ENCODE data around the gene SLC1A1. TPM values are rescaled to one million over a fixed set of nuclear protein-coding genes. Genes with fewer than 3 reads are reported as not detected.

SLC1A1 gene
- total RNA-seq, 1 experiment from 2014 or later, result 0.05 TPM

DNA sequence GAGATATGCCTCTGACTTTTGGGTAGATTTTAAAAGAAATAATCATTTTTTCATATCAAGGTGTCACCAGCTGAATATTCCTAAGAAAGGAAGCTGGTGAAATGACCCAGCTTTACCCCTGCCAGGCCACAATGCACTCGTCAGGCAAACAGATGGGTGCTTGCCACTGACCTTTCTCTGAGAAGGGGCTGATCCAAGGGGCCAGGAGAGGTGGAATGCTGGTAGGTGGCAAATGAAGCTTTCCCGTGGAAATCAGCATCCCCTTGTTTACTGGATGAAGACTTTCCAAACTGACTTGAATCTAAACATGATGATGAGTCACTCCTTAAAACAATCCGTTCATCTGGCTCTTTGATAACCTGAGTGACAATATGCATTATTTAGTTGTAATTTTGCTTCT, 127.5 kb downstream of the SLC1A1 start:
- DNase-seq (ENCODE audit: low read depth, low spot score) (no peak), ATAC-seq (no peak)
- CTCF ChIA-PET, result no interaction called here
- no peaks in the 10 kb centered on the region for H3K9me3 ChIP-seq (ENCODE audit: control insufficient read depth, insufficient read depth, low read depth, low read length)
- no peak for TF ChIP-seq POLR2AphosphoS5 (IDR thresholded peaks at IDR 0.05; ENCODE audit: low read depth, low read length)
- TF ChIP-seq, protein P1, sequence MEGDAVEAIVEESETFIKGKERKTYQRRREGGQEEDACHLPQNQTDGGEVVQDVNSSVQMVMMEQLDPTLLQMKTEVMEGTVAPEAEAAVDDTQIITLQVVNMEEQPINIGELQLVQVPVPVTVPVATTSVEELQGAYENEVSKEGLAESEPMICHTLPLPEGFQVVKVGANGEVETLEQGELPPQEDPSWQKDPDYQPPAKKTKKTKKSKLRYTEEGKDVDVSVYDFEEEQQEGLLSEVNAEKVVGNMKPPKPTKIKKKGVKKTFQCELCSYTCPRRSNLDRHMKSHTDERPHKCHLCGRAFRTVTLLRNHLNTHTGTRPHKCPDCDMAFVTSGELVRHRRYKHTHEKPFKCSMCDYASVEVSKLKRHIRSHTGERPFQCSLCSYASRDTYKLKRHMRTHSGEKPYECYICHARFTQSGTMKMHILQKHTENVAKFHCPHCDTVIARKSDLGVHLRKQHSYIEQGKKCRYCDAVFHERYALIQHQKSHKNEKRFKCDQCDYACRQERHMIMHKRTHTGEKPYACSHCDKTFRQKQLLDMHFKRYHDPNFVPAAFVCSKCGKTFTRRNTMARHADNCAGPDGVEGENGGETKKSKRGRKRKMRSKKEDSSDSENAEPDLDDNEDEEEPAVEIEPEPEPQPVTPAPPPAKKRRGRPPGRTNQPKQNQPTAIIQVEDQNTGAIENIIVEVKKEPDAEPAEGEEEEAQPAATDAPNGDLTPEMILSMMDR (IDR thresholded peaks at IDR 0.05), result no peak
- no peak for TF ChIP-seq SIN3A (IDR thresholded peaks at IDR 0.05; ENCODE audit: borderline replicate concordance, insufficient read depth, low read depth, low read length)
- TF ChIP-seq, protein P2, sequence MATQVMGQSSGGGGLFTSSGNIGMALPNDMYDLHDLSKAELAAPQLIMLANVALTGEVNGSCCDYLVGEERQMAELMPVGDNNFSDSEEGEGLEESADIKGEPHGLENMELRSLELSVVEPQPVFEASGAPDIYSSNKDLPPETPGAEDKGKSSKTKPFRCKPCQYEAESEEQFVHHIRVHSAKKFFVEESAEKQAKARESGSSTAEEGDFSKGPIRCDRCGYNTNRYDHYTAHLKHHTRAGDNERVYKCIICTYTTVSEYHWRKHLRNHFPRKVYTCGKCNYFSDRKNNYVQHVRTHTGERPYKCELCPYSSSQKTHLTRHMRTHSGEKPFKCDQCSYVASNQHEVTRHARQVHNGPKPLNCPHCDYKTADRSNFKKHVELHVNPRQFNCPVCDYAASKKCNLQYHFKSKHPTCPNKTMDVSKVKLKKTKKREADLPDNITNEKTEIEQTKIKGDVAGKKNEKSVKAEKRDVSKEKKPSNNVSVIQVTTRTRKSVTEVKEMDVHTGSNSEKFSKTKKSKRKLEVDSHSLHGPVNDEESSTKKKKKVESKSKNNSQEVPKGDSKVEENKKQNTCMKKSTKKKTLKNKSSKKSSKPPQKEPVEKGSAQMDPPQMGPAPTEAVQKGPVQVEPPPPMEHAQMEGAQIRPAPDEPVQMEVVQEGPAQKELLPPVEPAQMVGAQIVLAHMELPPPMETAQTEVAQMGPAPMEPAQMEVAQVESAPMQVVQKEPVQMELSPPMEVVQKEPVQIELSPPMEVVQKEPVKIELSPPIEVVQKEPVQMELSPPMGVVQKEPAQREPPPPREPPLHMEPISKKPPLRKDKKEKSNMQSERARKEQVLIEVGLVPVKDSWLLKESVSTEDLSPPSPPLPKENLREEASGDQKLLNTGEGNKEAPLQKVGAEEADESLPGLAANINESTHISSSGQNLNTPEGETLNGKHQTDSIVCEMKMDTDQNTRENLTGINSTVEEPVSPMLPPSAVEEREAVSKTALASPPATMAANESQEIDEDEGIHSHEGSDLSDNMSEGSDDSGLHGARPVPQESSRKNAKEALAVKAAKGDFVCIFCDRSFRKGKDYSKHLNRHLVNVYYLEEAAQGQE (IDR thresholded peaks at IDR 0.05; ENCODE audit: insufficient read depth in 1 of 2, low read depth in 2 of 2, low read length in 1 of 2), result no peak
- no peak for TF ChIP-seq TCF7L2 (IDR thresholded peaks at IDR 0.05; ENCODE audit: low read depth, low read length)
- H3K27ac ChIP-seq (ENCODE audit: low read length), result no peak overlapping the region
- no peak overlapping the region for H3K4me3 ChIP-seq (ENCODE audit: low read depth in 2 of 2, low read length in 2 of 2)
- in situ Hi-C loops (cut with HindIII; ENCODE audit: low pct_unique_long_range_greater_than_20kb, low sequenced_read_pairs), result no loop called here
- POLR2A ChIA-PET, result no interaction called here
- H3K36me3 ChIP-seq (ENCODE audit: control insufficient read depth, insufficient read depth, low read length), result no peaks in the 10 kb centered on the region
- intact Hi-C loops (cut with micrococcal nuclease; ENCODE audit: unreplicated experiment), result no loop called here
- no peaks in the 10 kb centered on the region for H3K27me3 ChIP-seq (ENCODE audit: control insufficient read depth, insufficient read depth, low read length)
- no TSS peak for BruUV-seq (replicated peaks)
- H3K4me1 ChIP-seq (ENCODE audit: control insufficient read depth, insufficient read depth, low read length), result no peaks in the 10 kb centered on the region

DNA sequence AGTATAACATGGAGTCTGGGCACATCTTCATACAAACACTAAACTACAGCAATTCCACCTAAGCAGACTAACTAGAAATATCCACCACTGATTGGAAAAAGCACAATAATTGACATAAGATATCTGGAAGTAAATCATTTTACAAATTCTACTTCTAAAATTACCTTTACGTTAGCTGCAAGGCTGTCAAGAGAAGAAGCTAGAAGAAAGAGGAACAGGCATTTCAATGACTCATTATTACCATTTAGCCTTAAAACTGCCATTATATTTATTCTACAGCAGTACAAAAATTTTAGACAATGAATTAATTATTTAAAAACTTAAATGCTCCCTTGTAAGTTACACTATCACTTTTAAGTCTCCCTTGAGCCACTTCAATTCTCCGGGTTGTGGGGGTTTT, 128.4 kb downstream of the SLC1A1 start:
- TF ChIP-seq SIN3A (IDR thresholded peaks at IDR 0.05; ENCODE audit: borderline replicate concordance, insufficient read depth, low read depth, low read length) (no peak), POLR2AphosphoS5 (IDR thresholded peaks at IDR 0.05; ENCODE audit: low read depth, low read length) (no peak), TCF7L2 (IDR thresholded peaks at IDR 0.05; ENCODE audit: low read depth, low read length) (no peak)
- TF ChIP-seq, protein P1 (IDR thresholded peaks at IDR 0.05), result no peak
- TF ChIP-seq, protein P2 (IDR thresholded peaks at IDR 0.05; ENCODE audit: insufficient read depth in 1 of 2, low read depth in 2 of 2, low read length in 1 of 2), result no peak
- Histone ChIP-seq H3K27me3 (ENCODE audit: control insufficient read depth, insufficient read depth, low read length) (no peaks in the 10 kb centered on the region), H3K4me3 (ENCODE audit: low read depth in 2 of 2, low read length in 2 of 2) (no peak overlapping the region), H3K4me1 (ENCODE audit: control insufficient read depth, insufficient read depth, low read length) (no peaks in the 10 kb centered on the region), H3K27ac (ENCODE audit: low read length) (no peak overlapping the region), H3K36me3 (ENCODE audit: control insufficient read depth, insufficient read depth, low read length) (no peaks in the 10 kb centered on the region), H3K9me3 (ENCODE audit: control insufficient read depth, insufficient read depth, low read depth, low read length) (no peaks in the 10 kb centered on the region)
- intact Hi-C loops (cut with micrococcal nuclease; ENCODE audit: unreplicated experiment) (no loop called here), in situ Hi-C loops (cut with HindIII; ENCODE audit: low pct_unique_long_range_greater_than_20kb, low sequenced_read_pairs) (no loop called here)
- ChIA-PET CTCF (no interaction called here), POLR2A (no interaction called here)
- ATAC-seq (no peak), DNase-seq (ENCODE audit: low read depth, low spot score) (no peak)
- no TSS peak for BruUV-seq (replicated peaks)

Measured in Panc1 (cell line).